Loucy (cell line): Measurements from ENCODE around the gene SRCIN1.
A peak's percentile ranks its signal among the peaks of the same experiment; 100 is the strongest.

Experiments used
- H2AFZ ChIP-seq: fragments of 200-600 bp; sonication (generic); 2 replicates; pipeline ENCODE4 v1.6.0; 2016; ENCODE audit warnings: antibody characterized with exemption, mild to moderate bottlenecking, low read length, moderate library complexity
- H3F3A ChIP-seq: fragments of 200-600 bp; 2 replicates; pipeline ENCODE4 v1.6.0; 2016; ENCODE audit warnings: antibody characterized with exemption, low read depth, mild to moderate bottlenecking
- H3K27me3 ChIP-seq: fragments of 200-600 bp; sonication (generic); 2 replicates; pipeline ENCODE4 v1.6.1; 2014; ENCODE audit warnings: low read length, mild to moderate bottlenecking; ENCODE audit not compliant: insufficient read depth, poor library complexity, severe bottlenecking
- H3K36me3 ChIP-seq: fragments of 200-600 bp; sonication (generic); 2 replicates; pipeline ENCODE4 v1.6.1; 2016; ENCODE audit warnings: low read length; ENCODE audit not compliant: insufficient read depth
- H3K4me1 ChIP-seq: fragments of 200-600 bp; sonication (generic); 2 replicates; pipeline ENCODE4 v1.5.1; 2014; ENCODE audit warnings: low read length, mild to moderate bottlenecking; ENCODE audit not compliant: insufficient read depth, poor library complexity, severe bottlenecking
- H3K4me2 ChIP-seq: fragments of 200-600 bp; sonication (generic); 2 replicates; pipeline ENCODE4 v1.6.0; 2014; ENCODE audit warnings: antibody characterized with exemption, low read length, low read depth, mild to moderate bottlenecking; ENCODE audit not compliant: poor library complexity, severe bottlenecking
- H3K4me3 ChIP-seq: fragments of 200-600 bp; sonication (generic); 2 replicates; pipeline ENCODE4 v1.5.1; 2014; ENCODE audit warnings: low read length, mild to moderate bottlenecking, mixed read lengths; ENCODE audit not compliant: poor library complexity, severe bottlenecking
- H3K79me2 ChIP-seq: fragments of 200-600 bp; sonication (generic); 2 replicates; pipeline ENCODE4 v1.6.1; 2014; ENCODE audit warnings: low read length; ENCODE audit not compliant: insufficient read depth
- H3K9ac ChIP-seq: fragments of 200-600 bp; sonication (generic); 2 replicates; pipeline ENCODE4 v1.6.0; 2014; ENCODE audit warnings: mild to moderate bottlenecking, low read depth, low read length, moderate library complexity; ENCODE audit not compliant: poor library complexity, severe bottlenecking
- H3K9me2 ChIP-seq: fragments of 200-600 bp; sonication (generic); replicated peaks from 2 replicates; pipeline ENCODE4 v1.6.1; 2016; ENCODE audit warnings: low read depth, low read length, mixed read lengths
- H3K9me3 ChIP-seq: fragments of 200-600 bp; sonication (generic); 2 replicates; pipeline ENCODE4 v1.6.1; 2014; ENCODE audit warnings: mild to moderate bottlenecking, antibody characterized with exemption, low read length, low read depth; ENCODE audit not compliant: insufficient read depth
- H4K20me1 ChIP-seq: fragments of 200-600 bp; sonication (generic); 2 replicates; pipeline ENCODE4 v1.6.0; 2014; ENCODE audit warnings: antibody characterized with exemption, low read length, mild to moderate bottlenecking; ENCODE audit not compliant: insufficient read depth, poor library complexity, severe bottlenecking
- EZH2phosphoT487 ChIP-seq: fragments of 200-600 bp; IDR thresholded peaks from 2 replicates; pipeline ENCODE4 v1.6.1; 2018; ENCODE audit warnings: antibody characterized with exemption, mild to moderate bottlenecking, moderate library complexity, borderline replicate concordance
- TF ChIP-seq, protein P1 (sequence below): fragments of 200-600 bp; sonication (generic); conservative IDR thresholded peaks from 2 replicates; pipeline ENCODE4 v1.5.1; 2014; ENCODE audit warnings: mild to moderate bottlenecking, antibody characterized with exemption, low read length

SRCIN1 gene

DNA sequence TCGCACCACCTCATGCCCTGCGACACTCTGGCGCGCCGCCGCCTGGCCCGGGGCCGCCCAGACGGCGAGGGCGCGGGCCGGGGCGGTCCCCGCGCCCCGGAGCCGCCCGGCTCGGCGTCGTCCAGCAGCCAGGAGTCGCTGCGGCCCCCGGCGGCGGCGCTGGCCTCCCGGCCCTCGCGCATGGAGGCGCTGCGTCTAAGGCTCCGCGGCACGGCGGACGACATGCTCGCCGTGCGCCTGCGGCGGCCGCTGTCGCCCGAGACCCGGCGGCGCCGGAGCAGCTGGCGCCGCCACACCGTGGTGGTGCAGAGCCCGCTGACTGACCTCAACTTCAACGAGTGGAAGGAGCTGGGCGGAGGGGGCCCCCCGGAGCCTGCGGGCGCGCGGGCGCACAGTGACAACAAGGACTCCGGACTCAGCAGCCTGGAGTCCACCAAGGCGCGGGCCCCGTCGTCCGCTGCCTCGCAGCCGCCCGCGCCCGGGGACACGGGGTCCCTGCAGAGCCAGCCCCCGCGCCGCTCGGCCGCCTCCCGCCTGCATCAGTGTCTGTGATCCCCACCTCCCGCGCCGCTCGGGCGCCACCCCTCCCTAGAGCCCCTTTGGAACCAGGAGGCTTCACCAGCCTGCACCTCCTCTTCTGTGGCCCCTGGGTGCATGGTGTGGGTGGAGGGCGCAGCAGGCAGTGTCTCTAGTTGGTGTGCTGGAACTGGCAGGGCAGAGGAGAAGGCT is 95.2 kb downstream of the SRCIN1 start:
- Histone ChIP-seq H2AFZ (no peak overlapping the region), H3K4me3 (no peak overlapping the region), H3K27me3 (no peaks in the 10 kb centered on the region), H3F3A (no peaks in the 10 kb centered on the region), H3K4me2 (no peak overlapping the region), H3K79me2 (no peaks in the 10 kb centered on the region), H3K9ac (no peak overlapping the region), H3K4me1 (no peaks in the 10 kb centered on the region), H3K9me2 (no peaks in the 10 kb centered on the region), H3K9me3 (no peaks in the 10 kb centered on the region), H3K36me3 (peaks cover 9% of the 10 kb centered on the region; the same call in 1 of the 2 replicates), H4K20me1 (no peaks in the 10 kb centered on the region)
- TF ChIP-seq EZH2phosphoT487, result no peak
- TF ChIP-seq, protein P1, sequence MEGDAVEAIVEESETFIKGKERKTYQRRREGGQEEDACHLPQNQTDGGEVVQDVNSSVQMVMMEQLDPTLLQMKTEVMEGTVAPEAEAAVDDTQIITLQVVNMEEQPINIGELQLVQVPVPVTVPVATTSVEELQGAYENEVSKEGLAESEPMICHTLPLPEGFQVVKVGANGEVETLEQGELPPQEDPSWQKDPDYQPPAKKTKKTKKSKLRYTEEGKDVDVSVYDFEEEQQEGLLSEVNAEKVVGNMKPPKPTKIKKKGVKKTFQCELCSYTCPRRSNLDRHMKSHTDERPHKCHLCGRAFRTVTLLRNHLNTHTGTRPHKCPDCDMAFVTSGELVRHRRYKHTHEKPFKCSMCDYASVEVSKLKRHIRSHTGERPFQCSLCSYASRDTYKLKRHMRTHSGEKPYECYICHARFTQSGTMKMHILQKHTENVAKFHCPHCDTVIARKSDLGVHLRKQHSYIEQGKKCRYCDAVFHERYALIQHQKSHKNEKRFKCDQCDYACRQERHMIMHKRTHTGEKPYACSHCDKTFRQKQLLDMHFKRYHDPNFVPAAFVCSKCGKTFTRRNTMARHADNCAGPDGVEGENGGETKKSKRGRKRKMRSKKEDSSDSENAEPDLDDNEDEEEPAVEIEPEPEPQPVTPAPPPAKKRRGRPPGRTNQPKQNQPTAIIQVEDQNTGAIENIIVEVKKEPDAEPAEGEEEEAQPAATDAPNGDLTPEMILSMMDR, result no peak

DNA sequence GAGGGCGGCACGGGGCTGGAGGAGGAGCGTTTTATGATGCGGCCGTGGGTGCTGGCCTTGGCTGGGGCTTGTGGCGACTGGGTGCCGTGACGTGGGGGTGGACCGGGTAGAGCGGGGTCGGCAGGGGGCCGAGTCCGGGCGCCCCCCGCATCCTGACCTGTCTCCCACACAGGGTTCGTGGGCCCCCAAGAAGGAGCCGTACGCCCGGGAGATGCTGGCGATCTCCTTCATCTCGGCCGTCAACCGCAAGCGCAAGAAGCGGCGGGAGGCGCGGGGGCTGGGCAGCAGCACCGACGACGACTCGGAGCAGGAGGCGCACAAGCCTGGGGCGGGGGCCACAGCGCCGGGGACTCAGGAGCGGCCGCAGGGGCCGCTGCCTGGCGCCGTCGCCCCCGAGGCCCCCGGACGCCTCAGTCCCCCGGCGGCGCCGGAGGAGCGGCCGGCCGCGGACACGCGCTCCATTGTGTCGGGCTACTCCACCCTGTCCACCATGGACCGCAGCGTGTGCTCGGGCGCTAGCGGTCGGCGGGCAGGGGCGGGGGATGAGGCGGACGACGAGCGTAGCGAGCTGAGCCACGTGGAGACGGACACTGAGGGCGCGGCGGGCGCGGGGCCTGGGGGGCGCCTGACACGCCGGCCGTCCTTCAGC is 95.9 kb downstream of the SRCIN1 start:
- no peaks in the 10 kb centered on the region for H3K9me3 ChIP-seq
- H3K4me2 ChIP-seq, result no peak overlapping the region
- no peaks in the 10 kb centered on the region for H4K20me1 ChIP-seq
- H3K9me2 ChIP-seq, result no peaks in the 10 kb centered on the region
- H2AFZ ChIP-seq, result no peak overlapping the region
- H3F3A ChIP-seq, result no peaks in the 10 kb centered on the region
- no peak for TF ChIP-seq EZH2phosphoT487
- TF ChIP-seq, protein P1, result no peak
- no peaks in the 10 kb centered on the region for H3K4me1 ChIP-seq
- H3K27me3 ChIP-seq, result no peaks in the 10 kb centered on the region
- H3K36me3 ChIP-seq, result peaks cover 9% of the 10 kb centered on the region; the same call in 1 of the 2 replicates
- no peaks in the 10 kb centered on the region for H3K79me2 ChIP-seq
- no peak overlapping the region for H3K4me3 ChIP-seq
- H3K9ac ChIP-seq, result no peak overlapping the region

DNA sequence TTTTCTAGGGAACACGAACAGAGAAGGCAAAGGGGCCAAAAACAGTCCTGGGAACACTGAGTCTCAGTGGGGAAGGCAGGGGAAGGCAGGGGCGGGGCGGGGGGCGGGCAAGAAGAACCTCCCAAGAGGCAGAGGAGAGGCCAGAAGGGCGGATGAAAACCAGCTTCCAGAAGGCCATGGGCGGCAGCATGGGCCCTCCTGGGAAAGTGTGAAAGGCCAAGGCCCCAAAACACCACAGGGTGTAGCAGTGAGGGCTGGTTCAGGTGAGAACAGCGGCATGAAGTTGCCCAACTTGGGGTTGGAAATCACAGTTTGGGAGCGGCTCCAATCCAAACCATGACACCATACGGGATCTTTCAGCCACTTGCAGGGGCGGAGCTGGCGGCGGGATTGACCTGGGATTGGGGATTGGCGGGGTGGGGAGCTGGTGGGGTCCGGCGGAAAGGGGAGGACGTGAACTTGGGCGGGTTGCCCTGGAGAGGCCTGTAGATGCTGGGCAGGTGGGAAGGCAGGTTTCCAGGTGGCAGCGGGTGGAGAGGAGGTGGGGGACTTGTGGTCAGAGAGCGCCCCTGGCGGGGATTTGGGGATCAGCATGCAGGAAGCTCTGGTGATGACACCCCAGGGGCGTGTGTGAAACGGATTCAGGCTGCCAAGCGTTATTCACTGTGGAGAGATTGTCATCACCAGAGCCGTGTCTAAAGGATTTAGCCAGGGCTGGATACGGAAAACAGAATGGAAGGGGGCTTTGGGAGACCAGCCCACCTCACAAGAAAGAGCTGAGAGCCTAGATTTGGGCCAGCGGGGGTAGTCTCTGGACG is 96.6 kb downstream of the SRCIN1 start:
- TF ChIP-seq, protein P1, result peak; percentile 45
- no peak for TF ChIP-seq EZH2phosphoT487
- no peaks in the 10 kb centered on the region for H3K79me2 ChIP-seq
- no peaks in the 10 kb centered on the region for H3K27me3 ChIP-seq
- no peak overlapping the region for H3K9ac ChIP-seq
- H3K4me3 ChIP-seq, result no peak overlapping the region
- H3K4me2 ChIP-seq, result no peak overlapping the region
- H3K4me1 ChIP-seq, result no peaks in the 10 kb centered on the region
- H3F3A ChIP-seq, result no peaks in the 10 kb centered on the region
- no peaks in the 10 kb centered on the region for H3K9me2 ChIP-seq
- H2AFZ ChIP-seq, result no peak overlapping the region
- H3K9me3 ChIP-seq, result no peaks in the 10 kb centered on the region
- peaks cover 13% of the 10 kb centered on the region; the same call in 1 of the 2 replicates for H3K36me3 ChIP-seq
- no peaks in the 10 kb centered on the region for H4K20me1 ChIP-seq
